ENCODE data around the gene UTP25. TPM values are rescaled to one million over a fixed set of nuclear protein-coding genes. Genes with fewer than 3 reads are reported as not detected.

The UTP25 gene
- total RNA-seq, 1 donor from 2014 or later, result 6.8 TPM

DNA sequence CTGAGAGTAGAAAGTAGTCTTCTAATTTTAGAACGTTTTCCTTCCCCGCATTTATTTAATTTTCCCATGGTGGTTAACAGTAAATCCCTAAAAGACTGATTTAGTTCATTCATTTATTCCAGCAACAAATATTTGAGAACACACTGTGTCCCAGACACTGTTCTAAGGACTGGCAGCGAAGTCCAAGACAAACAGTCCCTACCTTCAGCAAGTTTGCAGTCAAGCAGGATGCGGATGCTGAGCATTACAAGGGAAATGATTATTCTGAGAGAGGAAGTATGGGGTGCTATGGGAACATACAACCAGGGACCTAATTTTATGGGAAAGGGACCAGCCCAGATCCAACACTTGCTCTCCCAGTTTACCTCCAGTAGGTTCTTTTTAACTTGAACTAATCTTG, 42.2 kb upstream of the UTP25 start:
- Mint-ChIP-seq H3K4me3 (no peak overlapping the region), H3K9me3 (peaks cover 5% of the 10 kb centered on the region)

DNA sequence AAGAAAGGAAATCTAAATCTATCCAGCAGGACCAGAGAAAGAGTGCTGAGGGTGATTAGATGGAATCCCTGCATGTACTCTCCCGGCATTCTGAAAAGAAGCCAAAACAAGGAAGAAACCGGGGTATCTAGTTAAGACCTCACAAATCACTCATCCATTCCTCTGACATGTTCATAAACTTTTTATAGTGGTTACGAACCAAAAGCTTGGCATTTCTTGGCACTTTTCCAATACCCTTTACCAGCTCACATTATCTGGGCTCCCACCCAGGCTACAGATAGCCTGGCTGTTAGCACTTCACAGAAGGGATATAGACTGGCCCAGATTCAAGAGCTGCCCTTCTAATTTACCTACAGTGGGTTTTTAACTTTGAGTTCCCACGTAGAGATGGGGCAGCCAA, 41.6 kb upstream of the UTP25 start:
- Mint-ChIP-seq H3K9me3 (peaks cover 5% of the 10 kb centered on the region), H3K27ac (ENCODE audit: unreplicated experiment) (no peak overlapping the region), H3K36me3 (ENCODE audit: low read depth) (peaks cover 4% of the 10 kb centered on the region), H3K4me1 (peaks cover 13% of the 10 kb centered on the region), H3K27me3 (ENCODE audit: low read depth) (peaks cover 68% of the 10 kb centered on the region), H3K4me3 (no peak overlapping the region)
- TF ChIP-seq, protein P1, sequence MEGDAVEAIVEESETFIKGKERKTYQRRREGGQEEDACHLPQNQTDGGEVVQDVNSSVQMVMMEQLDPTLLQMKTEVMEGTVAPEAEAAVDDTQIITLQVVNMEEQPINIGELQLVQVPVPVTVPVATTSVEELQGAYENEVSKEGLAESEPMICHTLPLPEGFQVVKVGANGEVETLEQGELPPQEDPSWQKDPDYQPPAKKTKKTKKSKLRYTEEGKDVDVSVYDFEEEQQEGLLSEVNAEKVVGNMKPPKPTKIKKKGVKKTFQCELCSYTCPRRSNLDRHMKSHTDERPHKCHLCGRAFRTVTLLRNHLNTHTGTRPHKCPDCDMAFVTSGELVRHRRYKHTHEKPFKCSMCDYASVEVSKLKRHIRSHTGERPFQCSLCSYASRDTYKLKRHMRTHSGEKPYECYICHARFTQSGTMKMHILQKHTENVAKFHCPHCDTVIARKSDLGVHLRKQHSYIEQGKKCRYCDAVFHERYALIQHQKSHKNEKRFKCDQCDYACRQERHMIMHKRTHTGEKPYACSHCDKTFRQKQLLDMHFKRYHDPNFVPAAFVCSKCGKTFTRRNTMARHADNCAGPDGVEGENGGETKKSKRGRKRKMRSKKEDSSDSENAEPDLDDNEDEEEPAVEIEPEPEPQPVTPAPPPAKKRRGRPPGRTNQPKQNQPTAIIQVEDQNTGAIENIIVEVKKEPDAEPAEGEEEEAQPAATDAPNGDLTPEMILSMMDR (conservative IDR thresholded peaks at IDR 0.05), result no peak
- DNase-seq (ENCODE audit: low read depth, low spot score), result no peak

More for the DNA sequence above, 42.2 kb upstream of the UTP25 start:
- H3K27ac Mint-ChIP-seq (ENCODE audit: unreplicated experiment), result no peak overlapping the region
- H3K27me3 Mint-ChIP-seq (ENCODE audit: low read depth), result peaks cover 63% of the 10 kb centered on the region
- DNase-seq (ENCODE audit: low read depth, low spot score), result no peak
- H3K4me1 Mint-ChIP-seq, result peaks cover 13% of the 10 kb centered on the region
- H3K36me3 Mint-ChIP-seq (ENCODE audit: low read depth), result peaks cover 4% of the 10 kb centered on the region
- TF ChIP-seq, protein P1 (conservative IDR thresholded peaks at IDR 0.05), result no peak

DNA sequence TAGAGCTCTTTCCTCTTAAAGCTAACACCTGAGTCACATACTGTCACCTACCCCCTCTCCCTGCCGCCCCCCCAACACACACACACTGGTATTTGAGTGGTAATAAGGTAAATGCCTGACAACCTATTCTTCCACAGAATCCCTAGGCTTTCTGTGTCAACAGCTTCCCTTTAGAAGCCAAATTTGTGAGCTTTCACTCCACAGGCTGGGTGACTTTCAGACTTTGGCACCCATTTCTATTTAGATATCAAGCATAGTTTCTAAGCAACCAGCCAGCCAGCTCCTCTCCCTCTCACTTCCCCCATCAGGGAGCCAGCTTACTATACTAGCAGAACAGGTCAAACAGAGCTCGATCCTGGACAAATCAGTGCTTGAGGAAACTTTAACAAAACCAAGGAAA, 40.2 kb upstream of the UTP25 start:
- DNase-seq (ENCODE audit: low read depth, low spot score), result no peak
- TF ChIP-seq, protein P1 (conservative IDR thresholded peaks at IDR 0.05), result no peak
- Mint-ChIP-seq H3K27me3 (ENCODE audit: low read depth) (peaks cover 82% of the 10 kb centered on the region), H3K4me3 (no peak overlapping the region), H3K27ac (ENCODE audit: unreplicated experiment) (no peak overlapping the region), H3K4me1 (peaks cover 13% of the 10 kb centered on the region), H3K36me3 (ENCODE audit: low read depth) (peaks cover 4% of the 10 kb centered on the region), H3K9me3 (peaks cover 5% of the 10 kb centered on the region)

DNA sequence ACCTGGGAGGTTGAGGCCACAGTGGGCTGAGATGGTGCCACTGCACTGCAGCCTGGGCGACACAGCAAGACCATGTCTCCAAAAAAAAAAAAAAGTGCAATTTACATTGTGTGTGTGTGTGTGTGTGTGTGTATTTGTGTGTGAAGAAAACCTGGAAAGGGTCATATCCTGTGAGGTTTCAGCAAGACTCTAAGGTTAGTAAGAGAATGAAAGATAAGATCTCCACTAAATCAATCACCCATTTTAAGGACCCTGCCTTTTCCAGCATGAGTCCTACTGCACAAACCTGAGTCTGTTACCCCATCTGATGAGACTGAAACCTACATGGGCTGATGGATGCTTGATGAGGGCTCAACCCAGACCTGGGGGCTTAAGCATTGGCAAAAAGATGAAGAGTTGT, 38.5 kb upstream of the UTP25 start:
- Mint-ChIP-seq H3K27me3 (ENCODE audit: low read depth) (peaks cover 99% of the 10 kb centered on the region), H3K4me1 (peaks cover 6% of the 10 kb centered on the region), H3K9me3 (peaks cover 5% of the 10 kb centered on the region), H3K36me3 (ENCODE audit: low read depth) (peaks cover 2% of the 10 kb centered on the region), H3K27ac (ENCODE audit: unreplicated experiment) (no peak overlapping the region), H3K4me3 (no peak overlapping the region)
- TF ChIP-seq, protein P1 (conservative IDR thresholded peaks at IDR 0.05), result no peak
- no peak for DNase-seq (ENCODE audit: low read depth, low spot score)

DNA sequence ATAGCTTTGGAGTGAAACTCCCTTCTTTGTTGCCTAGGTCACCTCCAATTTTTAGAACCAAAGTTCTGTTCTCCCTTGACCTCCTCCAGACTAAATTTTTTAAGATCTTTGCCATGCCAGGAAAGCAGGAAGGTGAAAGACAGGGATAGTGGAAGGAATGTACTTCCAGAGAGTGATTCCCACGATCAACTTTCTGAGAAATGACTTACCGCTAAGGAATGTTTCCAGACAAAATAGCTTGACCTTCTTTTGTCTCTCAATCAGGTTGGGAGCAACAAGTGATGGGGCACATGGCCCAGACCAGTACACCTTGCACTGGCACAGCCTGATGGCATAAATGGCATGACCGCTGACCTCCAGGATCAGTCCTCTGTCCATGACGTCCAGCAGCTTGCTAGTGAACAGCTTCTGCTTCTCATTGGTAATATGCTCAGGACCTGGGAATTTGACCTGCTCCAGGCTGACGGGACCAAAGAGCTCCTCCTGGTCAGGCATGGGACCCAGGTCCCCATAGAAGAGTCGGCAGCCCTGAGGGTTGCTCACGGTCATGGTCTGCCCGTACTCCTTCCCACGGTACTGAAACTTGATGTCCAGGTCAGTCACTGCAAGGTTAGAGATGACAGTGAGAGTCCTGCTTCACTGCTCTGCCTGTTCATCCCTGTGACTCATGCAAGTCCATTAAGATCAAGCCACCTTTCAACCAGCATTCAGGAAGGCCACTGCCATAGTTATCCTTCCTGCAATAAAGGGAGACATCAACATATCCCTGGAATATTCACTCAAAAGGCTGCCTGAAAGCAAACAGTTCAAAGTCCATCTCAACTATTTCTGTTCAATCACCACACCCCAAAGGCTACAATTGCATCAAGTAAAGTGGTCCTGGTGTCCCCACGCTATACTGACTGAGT, 37.2 kb upstream of the UTP25 start:
- Mint-ChIP-seq H3K27me3 (ENCODE audit: low read depth) (peaks cover 100% of the 10 kb centered on the region), H3K4me1 (no peaks in the 10 kb centered on the region), H3K9me3 (peaks cover under 1% of the 10 kb centered on the region), H3K27ac (ENCODE audit: unreplicated experiment) (no peak overlapping the region), H3K4me3 (no peak overlapping the region), H3K36me3 (ENCODE audit: low read depth) (no peaks in the 10 kb centered on the region)
- no peak for DNase-seq (ENCODE audit: low read depth, low spot score)
- TF ChIP-seq, protein P1 (conservative IDR thresholded peaks at IDR 0.05), result no peak

Data from neural crest cell (in vitro differentiated cells).